OCI-LY7 (cell line): ENCODE measurements around the gene EPS8L2. TPM values are rescaled to one million over a fixed set of nuclear protein-coding genes. Genes with fewer than 3 reads are reported as not detected.

Source experiments
- BruUV-seq: library from RNA; stranded (reverse); fragments of 400-500 nt; replicated peaks from 2 replicates; lab custom pipeline; 2021; lab: Mats Ljungman, UMichigan
- CTCF ChIA-PET: fragments of 300-600 bp; sonication (Branson Sonifier 250); formaldehyde crosslinking; loops from one replicate; lab custom pipeline; 2022; ENCODE audit warnings: antibody characterized with exemption; ENCODE audit not compliant: unreplicated experiment; lab: Charles Lee
- POLR2A ChIA-PET: fragments of 300-600 bp; sonication (Branson Sonifier 250); formaldehyde crosslinking; loops from one replicate; lab custom pipeline; 2022; ENCODE audit warnings: antibody characterized with exemption; lab: Charles Lee
- DNase-seq: peaks from one replicate; pipeline ENCODE4 v3.0.0-alpha.2; 2015; ENCODE audit warnings: low spot score
- H2AFZ ChIP-seq: fragments of 200-600 bp; sonication (generic), shearing (Covaris generic); 2 replicates; pipeline ENCODE4 v1.6.1; 2014; ENCODE audit warnings: mild to moderate bottlenecking, antibody characterized with exemption, low read length, moderate library complexity
- H3K27ac ChIP-seq: fragments of 200-600 bp; sonication (generic); 2 replicates; pipeline ENCODE4 v1.5.1; 2014; ENCODE audit warnings: mixed run types, low read depth, mild to moderate bottlenecking, moderate library complexity, low read length, inconsistent platforms; ENCODE audit not compliant: poor library complexity, severe bottlenecking
- H3K36me3 ChIP-seq: fragments of 200-600 bp; sonication (generic); 2 replicates; pipeline ENCODE4 v1.6.1; 2014; ENCODE audit warnings: mild to moderate bottlenecking, antibody characterized with exemption, low read length, moderate library complexity, mixed read lengths; ENCODE audit not compliant: insufficient read depth
- H3K4me1 ChIP-seq: fragments of 200-600 bp; sonication (generic); 2 replicates; pipeline ENCODE4 v1.5.1; 2014; ENCODE audit warnings: mild to moderate bottlenecking, low read length; ENCODE audit not compliant: insufficient read depth, poor library complexity, severe bottlenecking
- H3K4me2 ChIP-seq: fragments of 200-600 bp; sonication (generic); 2 replicates; pipeline ENCODE4 v1.6.1; 2014; ENCODE audit warnings: mild to moderate bottlenecking, low read length
- H3K4me3 ChIP-seq: fragments of 200-600 bp; sonication (generic); 2 replicates; pipeline ENCODE4 v1.5.1; 2014; ENCODE audit warnings: mild to moderate bottlenecking, low read depth, low read length; ENCODE audit not compliant: poor library complexity, severe bottlenecking
- H3K79me2 ChIP-seq: fragments of 200-600 bp; sonication (generic); 2 replicates; pipeline ENCODE4 v1.6.1; 2016; ENCODE audit warnings: low read depth, mild to moderate bottlenecking, low read length, moderate library complexity, mixed read lengths; ENCODE audit not compliant: insufficient read depth
- H3K9me2 ChIP-seq: fragments of 200-600 bp; sonication (generic); 2 replicates; pipeline ENCODE4 v1.6.1; 2016; ENCODE audit warnings: mild to moderate bottlenecking, low read length, mixed read lengths; ENCODE audit not compliant: insufficient read depth
- H3K9me3 ChIP-seq: fragments of 200-600 bp; sonication (generic); 2 replicates; pipeline ENCODE4 v1.6.1; 2014; ENCODE audit warnings: mild to moderate bottlenecking, mixed run types, low read length, mixed read lengths
- H4K20me1 ChIP-seq: fragments of 200-600 bp; sonication (generic); 2 replicates; pipeline ENCODE4 v1.6.1; 2014; ENCODE audit warnings: mild to moderate bottlenecking, antibody characterized with exemption, low read length, moderate library complexity, mixed read lengths; ENCODE audit not compliant: insufficient read depth
- EZH2phosphoT487 ChIP-seq: fragments of 200-600 bp; sonication (generic); IDR thresholded peaks from 2 replicates; pipeline ENCODE4 v1.6.1; 2018; ENCODE audit warnings: low read depth, borderline replicate concordance, mild to moderate bottlenecking, mixed run types, antibody characterized with exemption, low read length, moderate library complexity, mixed read lengths
- intact Hi-C: fragments of 100-400 bp; cut with micrococcal nuclease; formaldehyde crosslinking; loops from one replicate; pipeline ENCODE4 v1.10.0; 2022; ENCODE audit not compliant: unreplicated experiment
- total RNA-seq, 2 experiments: library from RNA; depleted of rRNA in 1 of 2; stranded (reverse); fragments of >200 nt in 1 of 2; shearing (Covaris generic) in 1 of 2; gene quantifications; 2 replicates each; pipeline ENCODE4 v1.2.3, GENCODE V29; 2014 to 2022
- TF ChIP-seq, protein P1 (sequence below): fragments of 200-600 bp; sonication (generic); conservative IDR thresholded peaks from 2 replicates; pipeline ENCODE4 v1.5.1; 2014; ENCODE audit warnings: mild to moderate bottlenecking, antibody characterized with exemption, low read length, moderate library complexity, mixed read lengths

EPS8L2 gene
- total RNA-seq, 2 experiments from 2014 or later: 3.8 to 7.1 TPM

- no peaks in the 10 kb centered on the region for H3K9me3 ChIP-seq
- H3K4me1 ChIP-seq: peaks cover 35% of the 10 kb centered on the region
- H3K4me2 ChIP-seq: peak overlapping the region; percentile 77
- H3K79me2 ChIP-seq: peaks cover 31% of the 10 kb centered on the region; the same call in 1 of the 2 replicates
- intact Hi-C loops: no loop called here
- H3K36me3 ChIP-seq: peaks cover 3% of the 10 kb centered on the region; the same call in 1 of the 2 replicates
- no peaks in the 10 kb centered on the region for H4K20me1 ChIP-seq
- no peak for DNase-seq
- no TSS peak for BruUV-seq
- TF ChIP-seq EZH2phosphoT487: no peak
- TF ChIP-seq, protein P1, sequence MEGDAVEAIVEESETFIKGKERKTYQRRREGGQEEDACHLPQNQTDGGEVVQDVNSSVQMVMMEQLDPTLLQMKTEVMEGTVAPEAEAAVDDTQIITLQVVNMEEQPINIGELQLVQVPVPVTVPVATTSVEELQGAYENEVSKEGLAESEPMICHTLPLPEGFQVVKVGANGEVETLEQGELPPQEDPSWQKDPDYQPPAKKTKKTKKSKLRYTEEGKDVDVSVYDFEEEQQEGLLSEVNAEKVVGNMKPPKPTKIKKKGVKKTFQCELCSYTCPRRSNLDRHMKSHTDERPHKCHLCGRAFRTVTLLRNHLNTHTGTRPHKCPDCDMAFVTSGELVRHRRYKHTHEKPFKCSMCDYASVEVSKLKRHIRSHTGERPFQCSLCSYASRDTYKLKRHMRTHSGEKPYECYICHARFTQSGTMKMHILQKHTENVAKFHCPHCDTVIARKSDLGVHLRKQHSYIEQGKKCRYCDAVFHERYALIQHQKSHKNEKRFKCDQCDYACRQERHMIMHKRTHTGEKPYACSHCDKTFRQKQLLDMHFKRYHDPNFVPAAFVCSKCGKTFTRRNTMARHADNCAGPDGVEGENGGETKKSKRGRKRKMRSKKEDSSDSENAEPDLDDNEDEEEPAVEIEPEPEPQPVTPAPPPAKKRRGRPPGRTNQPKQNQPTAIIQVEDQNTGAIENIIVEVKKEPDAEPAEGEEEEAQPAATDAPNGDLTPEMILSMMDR: no peak
- POLR2A ChIA-PET: interaction anchor here (0.6 to 1.6 kb wide), 3 partner anchors 25 to 39 kb away, joined by 3 to 5 read pairs (median 3); no protein-coding TSS in a partner anchor
- CTCF ChIA-PET: interaction anchor here (0.6 to 3.7 kb wide), 2 partner anchors 25 to 1975 kb away, joined by 3 to 26 read pairs; no protein-coding TSS in a partner anchor
- H3K4me3 ChIP-seq: peak overlapping the region; percentile 83
- peak overlapping the region; percentile 88 for H3K27ac ChIP-seq
- H3K9me2 ChIP-seq: no peaks in the 10 kb centered on the region
- H2AFZ ChIP-seq: no peak overlapping the region
Measured at GRCh38 chr11:697811-698311, 8.2 kb upstream of the EPS8L2 start.

DNA sequence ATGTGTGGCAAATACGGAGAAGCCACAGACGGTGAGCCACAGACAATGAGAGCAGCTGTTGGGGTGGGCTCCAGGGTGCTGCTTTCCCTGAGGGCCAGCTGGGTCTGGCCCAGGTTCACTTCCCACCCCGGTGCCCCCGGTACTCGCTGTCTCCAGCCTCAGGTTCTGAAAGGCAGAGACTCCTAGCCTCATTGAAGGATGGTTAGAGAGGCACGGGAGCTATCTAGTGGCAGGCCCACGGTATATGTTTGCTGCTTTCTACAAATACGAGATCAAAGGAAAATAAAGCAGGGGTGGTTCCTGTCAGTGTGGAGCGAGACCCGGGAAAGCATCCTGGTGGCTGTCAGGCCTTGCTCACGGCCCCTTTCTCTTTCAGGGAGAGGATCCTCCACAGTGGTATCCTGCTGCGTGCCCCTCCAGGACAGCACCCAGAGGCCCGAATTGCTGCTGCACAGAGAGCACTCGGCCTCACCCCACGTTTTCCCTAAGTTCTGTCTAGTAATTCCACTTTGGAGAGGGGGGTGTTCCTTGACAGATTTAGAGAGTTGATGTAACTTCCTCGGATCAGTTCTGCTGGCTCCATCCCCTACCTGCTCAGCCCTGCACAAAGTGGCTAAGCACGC lies 7.4 kb upstream of the EPS8L2 start:
- H3K4me1 ChIP-seq: peaks cover 27% of the 10 kb centered on the region
- POLR2A ChIA-PET: interaction anchor here (1.3 kb wide), 1 partner anchor 25 kb away, joined by 3 read pairs; no protein-coding TSS in a partner anchor

More for the DNA sequence above, 7.4 kb upstream of the EPS8L2 start:
- Histone ChIP-seq H3K79me2 (peaks cover 23% of the 10 kb centered on the region; the same call in 1 of the 2 replicates), H2AFZ (no peak overlapping the region), H3K4me2 (no peak overlapping the region), H3K27ac (no peak overlapping the region), H3K9me2 (no peaks in the 10 kb centered on the region), H3K4me3 (no peak overlapping the region), H4K20me1 (no peaks in the 10 kb centered on the region), H3K9me3 (no peaks in the 10 kb centered on the region), H3K36me3 (peaks cover 3% of the 10 kb centered on the region; the same call in 1 of the 2 replicates)
- no peak for DNase-seq
- intact Hi-C loops: no loop called here
- BruUV-seq: no TSS peak
- CTCF ChIA-PET: interaction anchor here (0.6 kb wide), 1 partner anchor 1975 kb away, joined by 3 read pairs; no protein-coding TSS in a partner anchor
- TF ChIP-seq, protein P1: no peak
- no peak for TF ChIP-seq EZH2phosphoT487
